GM15510 (cell line): ENCODE measurements around the gene NAV2.

Source experiments
- POLR2A ChIP-seq: IDR thresholded peaks from 3 replicates; pipeline ENCODE4 v1.6.1; 2011; ENCODE audit warnings: borderline replicate concordance; ENCODE audit not compliant: insufficient read length; ENCODE audit errors: extremely low read depth

NAV2 gene

GRCh38 chr11:19677381-19678080 is 35.1 kb upstream of the NAV2 start:
- no peak for TF ChIP-seq POLR2A

DNA sequence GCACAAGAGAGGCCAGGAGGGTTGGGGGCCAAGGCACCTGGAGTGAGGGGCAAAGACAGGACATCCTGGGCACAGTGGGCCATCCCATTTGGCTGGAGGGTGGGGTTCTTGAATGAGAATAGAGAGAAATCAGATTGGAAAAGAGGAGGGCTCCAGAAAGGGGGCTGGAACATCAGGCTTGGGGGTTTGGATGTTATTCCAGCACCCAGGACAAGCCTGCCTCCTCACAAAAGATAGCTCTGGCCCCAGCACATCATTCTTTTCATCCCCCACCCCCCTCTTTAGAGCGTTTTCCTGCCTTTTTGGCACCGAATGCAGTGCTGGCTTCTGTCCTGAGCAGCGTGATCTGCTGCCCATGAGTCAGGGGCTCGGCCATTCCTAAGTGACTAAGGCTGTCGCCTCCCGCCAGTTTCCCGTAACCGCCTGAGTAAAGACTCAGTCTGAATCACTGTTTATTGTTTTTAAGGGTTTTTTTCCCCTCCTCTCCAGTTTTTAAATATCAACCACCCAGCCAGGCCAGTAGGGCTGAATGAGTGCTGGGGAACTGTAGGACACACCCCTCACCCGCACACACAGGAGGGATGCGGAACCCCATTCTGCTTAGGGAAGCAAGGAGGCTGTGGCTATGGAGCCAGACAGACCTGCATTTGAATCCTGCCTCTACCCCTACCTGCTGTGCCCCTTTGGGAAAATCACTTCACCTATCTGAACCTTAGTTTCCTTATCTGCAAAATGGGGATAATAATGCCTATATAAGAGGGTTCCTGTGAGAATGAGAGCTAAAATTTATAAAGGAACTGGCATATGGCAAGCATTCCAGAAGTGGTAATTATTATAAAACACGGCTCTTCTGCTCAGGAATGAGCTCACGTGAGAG is 32.4 kb upstream of the NAV2 start:
- no peak for TF ChIP-seq POLR2A

DNA sequence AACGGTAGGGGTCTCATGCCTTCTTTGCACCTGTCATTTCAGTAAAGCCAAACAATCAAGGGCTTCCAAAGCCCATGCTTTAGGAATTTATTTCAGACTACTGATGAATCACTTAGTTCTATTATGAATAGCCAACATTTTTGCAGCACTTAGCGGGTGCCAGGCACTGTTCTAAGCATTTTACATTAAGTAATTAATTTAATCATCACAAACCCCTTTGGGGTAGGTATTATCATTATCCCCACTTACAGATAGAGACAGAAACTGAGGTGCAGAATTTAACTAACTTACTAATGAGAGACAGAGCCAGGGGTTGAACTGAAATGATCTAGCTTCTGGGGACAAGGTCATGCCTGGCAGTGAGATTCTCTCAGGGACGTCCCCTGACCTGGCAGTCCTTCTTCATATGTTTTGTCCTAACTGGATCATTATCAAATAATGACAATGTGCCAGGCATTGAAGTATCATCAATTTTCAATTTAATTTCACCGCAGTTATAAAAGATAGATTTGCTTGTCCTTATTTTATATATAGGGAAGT is 31.7 kb upstream of the NAV2 start:
- TF ChIP-seq POLR2A, result no peak

- no peak for TF ChIP-seq POLR2A
Measured at GRCh38 chr11:19683141-19683805, 29.4 kb upstream of the NAV2 start.

GRCh38 chr11:19683862-19684491 is 28.7 kb upstream of the NAV2 start:
- TF ChIP-seq POLR2A, result no peak

DNA sequence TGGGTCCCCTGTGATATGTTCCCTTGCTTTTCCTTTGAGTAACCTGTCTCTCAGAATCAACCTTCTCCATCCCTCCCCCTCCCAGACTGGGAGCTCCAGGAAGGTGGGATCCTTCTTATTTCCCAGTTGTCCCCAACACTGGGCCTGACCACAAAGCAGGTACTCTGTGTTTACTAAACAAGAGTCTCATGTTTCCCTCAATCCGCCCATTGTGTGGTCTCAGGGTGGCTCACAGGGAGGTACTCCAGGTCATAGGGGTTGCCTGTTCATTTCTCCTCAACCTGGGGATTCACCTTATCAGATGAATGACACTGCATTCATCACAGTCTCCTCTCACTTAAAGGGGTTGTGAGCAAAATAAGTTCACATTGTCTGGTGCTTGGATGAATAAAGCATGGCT is 26.4 kb upstream of the NAV2 start:
- no peak for TF ChIP-seq POLR2A

DNA sequence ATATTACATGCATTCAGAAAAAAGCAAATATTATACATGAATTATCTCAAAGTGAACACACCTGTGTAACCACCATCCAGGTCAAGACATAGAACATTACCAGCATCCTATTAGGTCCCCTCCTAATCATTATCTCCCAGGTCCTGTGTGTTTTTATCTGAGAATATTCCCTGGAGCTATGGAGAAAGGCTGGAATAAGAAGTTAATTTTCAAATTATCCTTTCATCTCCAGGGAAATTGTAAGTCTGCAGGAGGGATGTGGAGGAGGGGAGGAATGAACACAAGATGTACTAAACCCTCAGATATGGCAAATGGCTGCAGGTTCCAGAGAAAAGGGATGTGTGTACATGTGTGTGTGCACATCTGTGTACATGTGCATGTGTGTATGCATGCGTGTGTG is 25.2 kb upstream of the NAV2 start:
- no peak for TF ChIP-seq POLR2A

- no peak for TF ChIP-seq POLR2A
Measured at GRCh38 chr11:19689281-19690000, 23.2 kb upstream of the NAV2 start.

GRCh38 chr11:19690885-19691284 is 21.8 kb upstream of the NAV2 start:
- no peak for TF ChIP-seq POLR2A

DNA sequence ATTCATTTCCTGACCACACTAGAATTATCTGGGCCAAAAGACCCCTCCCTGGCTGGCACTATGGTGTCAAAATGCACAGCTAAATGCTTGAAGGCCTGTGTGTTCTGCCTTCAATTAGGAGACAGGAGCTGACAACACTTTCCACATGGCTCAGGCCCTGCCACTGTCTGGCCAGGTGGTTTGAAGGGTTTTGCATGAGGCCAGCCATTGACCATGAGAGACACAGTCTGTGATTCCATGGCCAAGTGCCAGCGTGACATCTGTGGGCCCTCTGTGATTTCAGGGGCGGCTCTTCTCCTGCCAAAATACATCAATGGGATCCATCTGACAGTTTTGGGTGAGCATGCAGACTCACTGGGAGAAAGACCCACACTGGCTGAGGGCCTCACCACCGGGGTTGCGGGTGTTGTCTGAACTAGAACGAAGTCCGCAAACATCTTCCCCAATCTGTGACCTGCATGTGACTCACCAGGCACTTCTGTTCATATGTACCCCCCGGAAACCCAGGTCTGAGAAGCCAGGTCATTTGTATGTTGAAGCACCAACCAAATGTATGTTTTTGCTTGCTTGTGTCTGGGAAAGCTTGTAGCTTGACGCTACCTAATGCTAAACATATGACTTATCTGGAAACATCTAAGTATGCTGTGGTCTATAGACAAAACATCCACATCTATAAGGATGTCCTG is 20.7 kb upstream of the NAV2 start:
- TF ChIP-seq POLR2A, result no peak

GRCh38 chr11:19693146-19693545 is 19.5 kb upstream of the NAV2 start:
- TF ChIP-seq POLR2A, result no peak

DNA sequence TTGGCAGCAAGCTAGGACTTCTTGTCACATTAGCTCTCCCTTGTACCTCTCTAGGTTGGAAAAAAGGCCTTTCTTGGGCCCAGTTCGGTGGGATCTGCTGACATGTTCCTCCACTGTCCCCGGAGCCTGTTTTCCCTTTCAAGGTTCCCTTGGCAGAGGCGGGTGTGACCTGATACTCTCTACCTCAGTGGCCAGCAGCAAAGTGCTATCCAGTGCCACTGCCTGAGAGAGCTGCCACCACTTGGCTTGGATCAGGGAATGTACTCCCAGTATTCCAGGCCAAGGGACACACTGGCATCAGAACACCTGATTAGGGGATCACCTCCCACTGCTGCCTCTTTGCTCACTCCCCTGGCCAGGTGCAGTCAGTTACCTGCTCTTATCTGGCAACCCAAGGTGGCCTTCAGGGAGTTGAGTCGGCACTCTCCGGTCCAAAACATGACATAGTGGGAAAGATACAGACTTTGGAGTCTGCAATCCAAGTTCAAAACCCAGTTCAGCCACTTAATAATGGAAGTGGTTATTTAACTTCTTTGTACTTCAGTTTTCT is 17.8 kb upstream of the NAV2 start:
- TF ChIP-seq POLR2A, result no peak

- no peak for TF ChIP-seq POLR2A
Measured at GRCh38 chr11:19696073-19696472, 16.6 kb upstream of the NAV2 start.

GRCh38 chr11:19696904-19697303 is 15.7 kb upstream of the NAV2 start:
- no peak for TF ChIP-seq POLR2A

- TF ChIP-seq POLR2A, result no peak
Measured at GRCh38 chr11:19697721-19698121, 14.9 kb upstream of the NAV2 start.
